Measurements from ENCODE around the gene AIFM3. TPM values are rescaled to one million over a fixed set of nuclear protein-coding genes. Genes with fewer than 3 reads are reported as not detected.

AIFM3 gene
- total and polyA plus RNA-seq, 2 donors (not counting 1 experiment from before 2014, with no cell fraction given), result 3.0 to 6.0 TPM

- H3K9ac ChIP-seq (ENCODE audit: low read length), result no peak overlapping the region
These were observed 18.7 kb downstream of the AIFM3 start for GRCh38 chr22:20985720-20986119.

GRCh38 chr22:20986365-20986764, 19.3 kb downstream of the AIFM3 start:
- intact Hi-C loops (cut with micrococcal nuclease), result loop anchor here (10.0 kb wide), 1 partner anchor 58 kb away; the partner anchor contains the start of gene LRRC74B
- POLR2A ChIA-PET, result no interaction called here
- 89% methylated on average over 1 of the region's 1 CpG for WGBS (ENCODE audit: insufficient coverage)

More at GRCh38 chr22:20985720-20986119, 18.7 kb downstream of the AIFM3 start:
- no peak for TF ChIP-seq EZH2 (IDR thresholded peaks at IDR 0.05; ENCODE audit: borderline replicate concordance, insufficient read depth, low read depth, low read length, poor library complexity, severe bottlenecking)
- TF ChIP-seq, protein P1, sequence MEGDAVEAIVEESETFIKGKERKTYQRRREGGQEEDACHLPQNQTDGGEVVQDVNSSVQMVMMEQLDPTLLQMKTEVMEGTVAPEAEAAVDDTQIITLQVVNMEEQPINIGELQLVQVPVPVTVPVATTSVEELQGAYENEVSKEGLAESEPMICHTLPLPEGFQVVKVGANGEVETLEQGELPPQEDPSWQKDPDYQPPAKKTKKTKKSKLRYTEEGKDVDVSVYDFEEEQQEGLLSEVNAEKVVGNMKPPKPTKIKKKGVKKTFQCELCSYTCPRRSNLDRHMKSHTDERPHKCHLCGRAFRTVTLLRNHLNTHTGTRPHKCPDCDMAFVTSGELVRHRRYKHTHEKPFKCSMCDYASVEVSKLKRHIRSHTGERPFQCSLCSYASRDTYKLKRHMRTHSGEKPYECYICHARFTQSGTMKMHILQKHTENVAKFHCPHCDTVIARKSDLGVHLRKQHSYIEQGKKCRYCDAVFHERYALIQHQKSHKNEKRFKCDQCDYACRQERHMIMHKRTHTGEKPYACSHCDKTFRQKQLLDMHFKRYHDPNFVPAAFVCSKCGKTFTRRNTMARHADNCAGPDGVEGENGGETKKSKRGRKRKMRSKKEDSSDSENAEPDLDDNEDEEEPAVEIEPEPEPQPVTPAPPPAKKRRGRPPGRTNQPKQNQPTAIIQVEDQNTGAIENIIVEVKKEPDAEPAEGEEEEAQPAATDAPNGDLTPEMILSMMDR (IDR thresholded peaks at IDR 0.05), result no peak
- peaks cover 15 to 18% of the 10 kb centered on the region in 2 donors for H3K4me1 ChIP-seq (ENCODE audit: control insufficient read depth in 2 of 2, insufficient read depth in 2 of 2, low read length in 2 of 2)
- H3K4me2 ChIP-seq (replicated peaks; ENCODE audit: low read depth, low read length, poor library complexity, severe bottlenecking), result no peak overlapping the region
- H3K27me3 ChIP-seq (replicated peaks in 1 of 4; ENCODE audit: control extremely low read depth in 1 of 4, control insufficient read depth in 3 of 4, insufficient read depth in 4 of 4, low read length in 3 of 4), result no peaks in the 10 kb centered on the region
- H3K4me3 Mint-ChIP-seq, result no peak overlapping the region
- H3K27ac ChIP-seq (ENCODE audit: low read length in 2 of 2), result no peak overlapping the region
- H3K4me1 Mint-ChIP-seq, result peaks cover 23% of the 10 kb centered on the region
- H3K79me2 ChIP-seq (ENCODE audit: control insufficient read depth, insufficient read depth, low read length), result peaks cover 13% of the 10 kb centered on the region
- ChIA-PET POLR2A (no interaction called here), CTCF (no interaction called here)
- H3K9me3 ChIP-seq (ENCODE audit: control extremely low read depth in 1 of 3, control insufficient read depth in 2 of 3, insufficient read depth in 1 of 3, low read length in 2 of 3), result no peaks in the 10 kb centered on the region
- ATAC-seq (ENCODE audit: low read depth) (no peak), DNase-seq (no peak)
- H3K4me3 ChIP-seq (ENCODE audit: control extremely low read depth in 1 of 5, extremely low read depth in 1 of 5, insufficient read depth in 1 of 5, low read depth in 2 of 5, low read length in 4 of 5), result no peak overlapping the region
- intact Hi-C loops (cut with micrococcal nuclease), result loop anchor here (10.0 kb wide), 1 partner anchor 59 kb away; the partner anchor contains the start of gene LRRC74B
- H3K27me3 Mint-ChIP-seq, result no peaks in the 10 kb centered on the region
- H3K36me3 ChIP-seq (replicated peaks in 1 of 2; ENCODE audit: control extremely low read depth in 1 of 2, control insufficient read depth in 1 of 2, extremely low read depth in 1 of 2, insufficient read depth in 2 of 2, low read length in 1 of 2), result peaks cover 0 to 9% of the 10 kb centered on the region in 2 experiments
- no peaks in the 10 kb centered on the region for H3K9me3 Mint-ChIP-seq (ENCODE audit: insufficient read depth)
- H4K20me1 ChIP-seq (ENCODE audit: control insufficient read depth, insufficient read depth, low read length, poor library complexity, severe bottlenecking), result no peaks in the 10 kb centered on the region
- 93% methylated on average over 6 of the region's 7 CpGs for WGBS (ENCODE audit: insufficient coverage)
- H2AFZ ChIP-seq (ENCODE audit: insufficient read depth, low read depth, low read length, poor library complexity, severe bottlenecking), result no peak overlapping the region
- H3K27ac Mint-ChIP-seq, result no peak overlapping the region

More at GRCh38 chr22:20986365-20986764, 19.3 kb downstream of the AIFM3 start:
- Histone ChIP-seq H3K4me1 (ENCODE audit: control insufficient read depth in 2 of 2, insufficient read depth in 2 of 2, low read length in 2 of 2) (peaks cover 9 to 12% of the 10 kb centered on the region in 2 donors), H2AFZ (ENCODE audit: insufficient read depth, low read depth, low read length, poor library complexity, severe bottlenecking) (no peak overlapping the region), H3K27ac (ENCODE audit: low read length in 2 of 2) (no peak overlapping the region), H3K4me2 (replicated peaks; ENCODE audit: low read depth, low read length, poor library complexity, severe bottlenecking) (no peak overlapping the region), H4K20me1 (ENCODE audit: control insufficient read depth, insufficient read depth, low read length, poor library complexity, severe bottlenecking) (no peaks in the 10 kb centered on the region), H3K4me3 (ENCODE audit: control extremely low read depth in 1 of 5, extremely low read depth in 1 of 5, insufficient read depth in 1 of 5, low read depth in 2 of 5, low read length in 4 of 5) (no peak overlapping the region), H3K27me3 (replicated peaks in 1 of 4; ENCODE audit: control extremely low read depth in 1 of 4, control insufficient read depth in 3 of 4, insufficient read depth in 4 of 4, low read length in 3 of 4) (no peaks in the 10 kb centered on the region), H3K9ac (ENCODE audit: low read length) (no peak overlapping the region), H3K9me3 (ENCODE audit: control extremely low read depth in 1 of 3, control insufficient read depth in 2 of 3, insufficient read depth in 1 of 3, low read length in 2 of 3) (no peaks in the 10 kb centered on the region), H3K36me3 (replicated peaks in 1 of 2; ENCODE audit: control extremely low read depth in 1 of 2, control insufficient read depth in 1 of 2, extremely low read depth in 1 of 2, insufficient read depth in 2 of 2, low read length in 1 of 2) (peaks cover 0 to 9% of the 10 kb centered on the region in 2 experiments), H3K79me2 (ENCODE audit: control insufficient read depth, insufficient read depth, low read length) (peaks cover 10% of the 10 kb centered on the region)
- Mint-ChIP-seq H3K9me3 (ENCODE audit: insufficient read depth) (no peaks in the 10 kb centered on the region), H3K27me3 (no peaks in the 10 kb centered on the region), H3K4me3 (no peak overlapping the region), H3K4me1 (peaks cover 16% of the 10 kb centered on the region), H3K27ac (no peak overlapping the region)
- no peak for ATAC-seq (ENCODE audit: low read depth)
- CTCF ChIA-PET, result interaction anchor here (1.2 kb wide), 1 partner anchor 32 kb away, joined by 3 read pairs; no protein-coding TSS in a partner anchor
- DNase-seq, result no peak
- TF ChIP-seq, protein P1 (IDR thresholded peaks at IDR 0.05), result no peak
- no peak for TF ChIP-seq EZH2 (IDR thresholded peaks at IDR 0.05; ENCODE audit: borderline replicate concordance, insufficient read depth, low read depth, low read length, poor library complexity, severe bottlenecking)
